AG04450 (cell line): ENCODE results near the gene SLC37A1. TPM values are rescaled to one million over a fixed set of nuclear protein-coding genes. Genes with fewer than 3 reads are reported as not detected.

Source experiments
- CTCF ChIA-PET: fragments of 300-600, 350-600 bp; formaldehyde crosslinking; extraction: SDS; loops from one replicate; lab custom pipeline; 2022; ENCODE audit warnings: antibody characterized with exemption, inconsistent platforms; lab: Charles Lee
- POLR2A ChIA-PET: fragments of 350-600 bp; formaldehyde crosslinking; extraction: SDS; loops from one replicate; lab custom pipeline; 2021; ENCODE audit warnings: antibody characterized with exemption, inconsistent platforms; lab: Yijun Ruan, JAX
- DNase-seq: peaks from one replicate; pipeline ENCODE4 v3.0.0-alpha.2; 2011; ENCODE audit warnings: low read depth, low spot score
- H3K27ac ChIP-seq: one replicate; pipeline ENCODE4 v1.5.1; 2012; ENCODE audit warnings: low read depth, low read length, control low read depth
- H3K27me3 ChIP-seq: one replicate; pipeline ENCODE4 v1.6.0; 2012; ENCODE audit warnings: low read length; ENCODE audit not compliant: control insufficient read depth, insufficient read depth
- H3K4me3 ChIP-seq: 2 replicates; pipeline ENCODE4 v1.5.1; 2011; ENCODE audit warnings: mild to moderate bottlenecking, low read depth, low read length, control low read depth
- H3K9me3 ChIP-seq: 2 replicates; pipeline ENCODE4 v1.5.1; 2012; ENCODE audit warnings: low read length; ENCODE audit not compliant: control insufficient read depth, insufficient read depth
- CTCF ChIP-seq: IDR thresholded peaks from 2 replicates; pipeline ENCODE4 v1.5.1; 2011; ENCODE audit warnings: low read depth, low read length, control low read depth, inconsistent platforms
- polyA plus RNA-seq: library from polyadenylated mRNA; depleted of rRNA; stranded (reverse); fragments of >200 nt; gene quantifications from 2 replicates; pipeline ENCODE4 v1.2.3, GENCODE V29; 2011; rRNA removed

Gene SLC37A1
- polyA plus RNA-seq, 1 experiment: 0.05 TPM

GRCh38 chr21:42630626-42631025 is 117.0 kb downstream of the SLC37A1 start:
- ChIA-PET POLR2A (no interaction called here), CTCF (no interaction called here)
- Histone ChIP-seq H3K9me3 (peaks cover 5% of the 10 kb centered on the region; the same call in 1 of the 2 replicates), H3K27ac (no peak overlapping the region), H3K27me3 (no peaks in the 10 kb centered on the region), H3K4me3 (no peak overlapping the region)
- no peak for DNase-seq
- no peak for TF ChIP-seq CTCF

Other genes starting within 250 kb of the SLC37A1 start
- gene TFF3, start 198.4 kb upstream of the SLC37A1 start, polyA plus RNA-seq: not detected in 2 replicates
- gene TFF2, start 162.9 kb upstream of the SLC37A1 start, polyA plus RNA-seq: not detected in 2 replicates
- not detected in 2 replicates for gene TFF1, start 147.3 kb upstream of the SLC37A1 start, polyA plus RNA-seq
- not detected in 2 replicates for gene TMPRSS3, start 117.8 kb upstream of the SLC37A1 start, polyA plus RNA-seq
- not detected in 2 replicates for gene UBASH3A, start 110.0 kb upstream of the SLC37A1 start, polyA plus RNA-seq
- gene RSPH1, start 17.6 kb upstream of the SLC37A1 start, polyA plus RNA-seq: not detected in 2 replicates
- 0.14 TPM in 1 of 2 replicates, not detected in the other for gene PDE9A, start 139.8 kb downstream of the SLC37A1 start, polyA plus RNA-seq